Esophagus muscularis mucosa (tissue), 4 donors: ENCODE data around the gene SLC6A9. TPM values are rescaled to one million over a fixed set of nuclear protein-coding genes. Genes with fewer than 3 reads are reported as not detected.
A peak's percentile ranks its signal among the peaks of the same experiment; 100 is the strongest.

ENCODE experiments used
- DNase-seq: peaks from one replicate; pipeline ENCODE4 v3.0.0-alpha.2; 2017; ENCODE audit errors: extremely low spot score
- H3K27ac ChIP-seq, 4 donors: fragments of 200-600 bp; sonication (generic); replicated peaks in 1 of 4; 1 replicate in 3 of 4; 2 replicates in 1 of 4; pipeline ENCODE4 v1.5.1; 2016 to 2019; ENCODE audit warnings: mild to moderate bottlenecking in 1 of 4
- H3K27me3 ChIP-seq, 4 donors: fragments of 200-600 bp; sonication (generic); one replicate each; pipeline versions ENCODE4 v1.5.1 to v1.6.0; 2016 to 2019
- H3K36me3 ChIP-seq, 4 donors: fragments of 200-600 bp; sonication (generic); one replicate each; pipeline ENCODE4 v1.5.1; 2016 to 2019
- H3K4me1 ChIP-seq, 4 donors: fragments of 200-600 bp; sonication (generic); one replicate each; pipeline ENCODE4 v1.5.1; 2016 to 2019
- H3K4me3 ChIP-seq, 4 donors: fragments of 200-600 bp; sonication (generic); 1 replicate in 2 of 4; 2 replicates in 2 of 4; pipeline ENCODE4 v1.5.1; 2016 to 2019; ENCODE audit warnings: mild to moderate bottlenecking in 4 of 4, moderate library complexity in 1 of 4
- H3K9me3 ChIP-seq, 4 donors: fragments of 200-600 bp; sonication (generic); 1 replicate in 3 of 4; 2 replicates in 1 of 4; pipeline ENCODE4 v1.5.1; 2016 to 2019
- EP300 ChIP-seq: sonication (generic); formaldehyde crosslinking; IDR thresholded peaks from one replicate; pipeline ENCODE4 v1.6.1; 2017; ENCODE audit warnings: antibody characterized with exemption
- POLR2A ChIP-seq: fragments of 450-650 bp; IDR thresholded peaks from one replicate; pipeline ENCODE4 v1.6.1; 2017; ENCODE audit warnings: antibody characterized with exemption, moderate library complexity, mild to moderate bottlenecking, low read depth
- POLR2AphosphoS5 ChIP-seq, 2 donors: sonication (generic); formaldehyde crosslinking; IDR thresholded peaks; one replicate each; pipeline ENCODE4 v1.6.1; 2017; ENCODE audit warnings: antibody characterized with exemption in 2 of 2
- WGBS: methylation state at CpG from one replicate; pipeline ENCODE4 v1.1.5; 2018; 5-methylcytosine and 5-hydroxymethylcytosine counted together
- intact Hi-C: fragments of 100-400 bp; cut with DNase I; formaldehyde crosslinking; loops from one replicate; pipeline ENCODE4 v1.15.1; 2023
- total RNA-seq, 4 donors: library from RNA; depleted of rRNA; stranded (reverse); fragments of >200 nt; gene quantifications; one replicate each; pipeline versions ENCODE4 v1.1.0 to v1.2.1, GENCODE V29; 2016
- TF ChIP-seq, protein P1 (sequence below), 3 experiments: fragments of 200-600 bp in 2 of 3; fragments of 450-650 bp in 1 of 3; sonication (generic) in 2 of 3; IDR thresholded peaks; one replicate each; pipeline ENCODE4 v1.5.1; 2017 to 2019; ENCODE audit warnings: antibody characterized with exemption in 3 of 3, mild to moderate bottlenecking in 2 of 3, moderate library complexity in 1 of 3

SLC6A9 gene
- total RNA-seq, 4 donors from 2014 or later, result 5.2 to 17.9 (median 7.8) TPM

DNA sequence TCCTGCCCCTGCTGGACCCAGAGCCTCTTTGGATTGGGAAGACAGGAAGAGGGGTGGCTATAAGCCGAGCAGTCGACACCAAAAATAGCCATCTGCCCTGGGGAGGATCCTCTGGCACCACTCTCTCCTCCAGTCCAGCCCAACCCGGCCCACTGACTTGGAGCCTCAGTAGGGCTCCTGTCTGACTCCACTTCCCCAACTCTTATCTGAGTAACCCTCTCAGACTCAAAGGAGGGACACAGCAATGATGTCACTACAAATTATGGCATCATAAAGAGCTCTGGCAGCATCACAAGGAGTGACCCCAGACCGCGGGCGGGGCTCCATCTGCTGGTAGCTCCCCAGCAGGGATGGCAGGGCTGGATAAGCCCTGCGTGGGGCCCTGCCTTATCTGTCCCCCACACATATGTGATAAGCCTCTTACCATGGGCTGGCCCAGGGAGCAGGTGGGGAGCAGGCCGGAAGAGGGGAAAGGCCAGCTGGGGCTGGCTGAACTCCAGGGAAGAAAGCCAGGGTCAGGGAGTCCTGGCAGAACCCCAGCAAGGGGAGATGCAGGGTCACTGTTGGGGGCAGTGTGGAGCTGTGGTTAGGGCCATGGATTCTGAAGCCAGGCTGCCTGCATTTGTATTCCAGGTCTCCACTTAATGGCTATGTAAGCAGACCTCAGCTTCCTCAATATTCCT is 4.6 kb upstream of the SLC6A9 start:
- no peak overlapping the region for H3K4me3 ChIP-seq
- no peaks in the 10 kb centered on the region for H3K36me3 ChIP-seq
- no peaks in the 10 kb centered on the region for H3K27me3 ChIP-seq
- intact Hi-C loops, result loop anchor here (2.0 to 10.0 kb wide), 2 partner anchors 31 to 271 kb away; no protein-coding TSS in a partner anchor
- WGBS, result 33% methylated on average over 7 of the region's 8 CpGs
- peak overlapping the region; percentile 66 to 86 (median 78) for H3K27ac ChIP-seq
- H3K9me3 ChIP-seq, result no peaks in the 10 kb centered on the region
- peak in 1 of 2 donors; percentile 12 for TF ChIP-seq POLR2AphosphoS5 (IDR thresholded peaks at IDR 0.05)
- no peak for TF ChIP-seq EP300
- no peak for DNase-seq
- H3K4me1 ChIP-seq, result peaks cover 21 to 63% (median 49%) of the 10 kb centered on the region in 4 donors

DNA sequence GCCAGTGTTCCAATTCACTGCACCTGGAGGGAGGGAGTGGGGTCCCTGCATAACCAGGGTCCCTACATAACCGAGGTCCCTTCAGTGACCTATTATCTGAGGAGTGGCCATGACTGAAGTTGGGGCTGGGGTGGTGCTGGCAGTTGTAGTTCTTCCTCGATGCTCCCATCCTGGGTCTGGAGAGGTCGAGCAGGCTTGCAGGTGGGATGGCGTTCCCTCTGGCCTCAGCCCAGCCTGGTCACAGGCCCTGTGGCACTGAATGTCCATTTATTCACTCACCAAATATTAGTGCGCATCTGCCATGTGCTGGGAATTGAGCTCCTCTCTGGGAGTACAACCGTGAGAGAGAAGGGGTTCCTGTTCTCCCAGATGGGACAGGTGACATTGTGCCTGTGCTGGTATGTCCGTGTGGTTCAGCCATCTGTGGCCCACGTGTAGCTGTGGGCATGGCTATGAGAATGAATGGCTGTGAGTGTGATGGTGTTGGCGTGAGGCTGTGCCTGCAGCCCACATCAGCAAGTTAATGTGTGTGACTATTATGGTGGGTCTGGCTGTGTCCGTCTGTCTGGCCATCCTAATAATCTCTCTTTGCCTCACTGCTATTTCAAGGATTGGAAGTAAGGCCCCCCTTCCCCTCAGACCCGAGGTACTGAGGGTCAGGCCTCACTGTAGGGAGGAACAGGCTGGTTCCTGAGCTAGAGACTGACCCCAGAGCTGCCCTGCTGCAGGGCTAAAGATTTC is 3.9 kb upstream of the SLC6A9 start:
- Histone ChIP-seq H3K4me3 (no peak overlapping the region), H3K36me3 (no peaks in the 10 kb centered on the region), H3K27ac (peak overlapping the region; percentile 66 to 86 (median 78)), H3K4me1 (peaks cover 21 to 67% (median 52%) of the 10 kb centered on the region in 4 donors), H3K9me3 (no peaks in the 10 kb centered on the region), H3K27me3 (no peaks in the 10 kb centered on the region)
- WGBS, result 63% methylated on average over 6 of the region's 11 CpGs
- intact Hi-C loops, result loop anchor here (5.0 to 10.0 kb wide), 2 partner anchors 43 to 270 kb away; partner anchors contain the start of gene CCDC24
- no peak for DNase-seq
- TF ChIP-seq, protein P1, sequence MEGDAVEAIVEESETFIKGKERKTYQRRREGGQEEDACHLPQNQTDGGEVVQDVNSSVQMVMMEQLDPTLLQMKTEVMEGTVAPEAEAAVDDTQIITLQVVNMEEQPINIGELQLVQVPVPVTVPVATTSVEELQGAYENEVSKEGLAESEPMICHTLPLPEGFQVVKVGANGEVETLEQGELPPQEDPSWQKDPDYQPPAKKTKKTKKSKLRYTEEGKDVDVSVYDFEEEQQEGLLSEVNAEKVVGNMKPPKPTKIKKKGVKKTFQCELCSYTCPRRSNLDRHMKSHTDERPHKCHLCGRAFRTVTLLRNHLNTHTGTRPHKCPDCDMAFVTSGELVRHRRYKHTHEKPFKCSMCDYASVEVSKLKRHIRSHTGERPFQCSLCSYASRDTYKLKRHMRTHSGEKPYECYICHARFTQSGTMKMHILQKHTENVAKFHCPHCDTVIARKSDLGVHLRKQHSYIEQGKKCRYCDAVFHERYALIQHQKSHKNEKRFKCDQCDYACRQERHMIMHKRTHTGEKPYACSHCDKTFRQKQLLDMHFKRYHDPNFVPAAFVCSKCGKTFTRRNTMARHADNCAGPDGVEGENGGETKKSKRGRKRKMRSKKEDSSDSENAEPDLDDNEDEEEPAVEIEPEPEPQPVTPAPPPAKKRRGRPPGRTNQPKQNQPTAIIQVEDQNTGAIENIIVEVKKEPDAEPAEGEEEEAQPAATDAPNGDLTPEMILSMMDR (IDR thresholded peaks at IDR 0.05), result no peak
- TF ChIP-seq EP300 (no peak), POLR2A (no peak), POLR2AphosphoS5 (IDR thresholded peaks at IDR 0.05) (no peak)

DNA sequence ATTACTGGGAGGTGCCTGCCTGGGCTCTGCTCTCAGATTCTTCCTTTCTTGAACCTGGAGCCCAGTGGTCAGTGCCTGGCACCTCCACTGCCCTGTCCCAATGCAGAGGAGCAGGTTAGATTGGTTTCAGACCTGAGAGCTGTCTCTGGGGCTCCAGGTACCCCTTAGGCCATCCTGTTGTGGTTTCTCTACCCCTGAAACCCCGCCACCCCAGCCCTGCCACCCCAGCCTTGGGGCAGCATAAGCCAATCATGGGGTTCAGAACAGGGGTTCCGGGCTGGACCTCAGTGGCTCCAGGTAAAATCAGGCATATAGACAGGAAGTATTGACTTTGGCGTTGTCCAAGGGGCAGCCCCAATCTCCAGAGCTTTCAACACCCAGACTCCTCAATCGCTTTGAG is 3.2 kb upstream of the SLC6A9 start:
- no peak overlapping the region for H3K4me3 ChIP-seq
- intact Hi-C loops, result loop anchor here (5.0 to 10.0 kb wide), 2 partner anchors 42 to 270 kb away; partner anchors contain the start of gene CCDC24
- no peak for DNase-seq
- no peaks in the 10 kb centered on the region for H3K36me3 ChIP-seq
- H3K27me3 ChIP-seq, result no peaks in the 10 kb centered on the region
- 87% methylated on average over 4 of the region's 4 CpGs for WGBS
- H3K9me3 ChIP-seq, result no peaks in the 10 kb centered on the region
- H3K27ac ChIP-seq, result peak overlapping the region in 2 of 4 donors; percentile 17 to 86
- H3K4me1 ChIP-seq, result peaks cover 23 to 69% (median 56%) of the 10 kb centered on the region in 4 donors
- TF ChIP-seq, protein P1 (IDR thresholded peaks at IDR 0.05), result no peak
- no peak for TF ChIP-seq EP300
- no peak for TF ChIP-seq POLR2AphosphoS5 (IDR thresholded peaks at IDR 0.05)

DNA sequence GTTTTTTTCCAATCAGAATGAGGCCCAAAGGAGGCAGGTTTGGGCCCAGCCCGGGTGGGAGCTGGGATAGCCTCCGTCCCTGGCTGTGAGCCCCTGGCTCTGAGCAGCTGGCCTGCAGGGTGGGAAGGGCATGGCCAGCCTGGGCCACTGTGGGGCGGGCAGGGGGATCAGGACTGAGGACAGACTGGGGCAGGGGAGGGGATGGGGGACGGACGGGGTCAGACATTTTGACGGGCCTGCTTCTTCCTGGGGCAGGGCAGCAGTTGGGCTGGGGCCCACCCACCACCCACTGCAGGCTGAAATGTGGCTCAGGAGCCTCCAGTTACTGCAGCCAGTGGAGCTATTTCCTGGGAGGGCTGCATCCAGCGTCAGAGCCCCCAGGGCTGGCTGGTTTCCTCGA is 2.5 kb upstream of the SLC6A9 start:
- Histone ChIP-seq H3K4me3 (no peak overlapping the region), H3K9me3 (no peaks in the 10 kb centered on the region), H3K36me3 (no peaks in the 10 kb centered on the region), H3K4me1 (peaks cover 27 to 76% (median 62%) of the 10 kb centered on the region in 4 donors), H3K27me3 (no peaks in the 10 kb centered on the region), H3K27ac (peak overlapping the region; percentile 24 to 89 (median 86))
- TF ChIP-seq POLR2A (no peak), EP300 (no peak), POLR2AphosphoS5 (IDR thresholded peaks at IDR 0.05) (no peak)
- TF ChIP-seq, protein P1 (IDR thresholded peaks at IDR 0.05), result no peak
- no peak for DNase-seq
- WGBS, result 80% methylated on average over 6 of the region's 8 CpGs
- intact Hi-C loops, result loop anchor here (5.0 to 10.0 kb wide), 2 partner anchors 41 to 269 kb away; partner anchors contain the start of gene CCDC24

DNA sequence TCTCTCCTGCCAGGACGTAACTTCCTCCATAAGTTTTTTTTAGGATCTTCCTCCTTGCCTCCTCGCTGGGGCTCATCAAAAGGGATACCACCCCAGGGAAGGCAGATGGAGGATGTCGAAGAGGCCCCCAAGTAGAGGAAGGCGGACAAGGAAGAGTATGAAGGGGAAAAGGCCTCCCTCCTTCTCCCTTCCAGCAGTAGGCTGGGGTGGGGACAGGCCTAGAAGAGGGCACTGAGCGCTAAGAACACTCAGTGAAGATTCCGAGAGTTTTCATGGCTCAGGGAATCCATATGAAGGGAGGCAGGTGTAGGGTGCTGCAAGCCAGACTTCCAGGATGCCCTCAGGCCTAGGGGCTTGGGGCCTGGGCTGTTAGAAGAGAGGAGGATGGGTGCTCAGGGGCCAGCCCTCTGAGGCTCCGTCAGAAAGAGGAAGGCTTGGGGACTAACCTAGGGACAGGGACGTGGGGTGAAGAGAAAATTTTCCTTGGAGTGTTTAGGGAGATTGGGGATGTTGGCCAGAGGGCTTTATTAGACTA is 1.8 kb upstream of the SLC6A9 start:
- intact Hi-C loops, result loop anchor here (5.0 to 10.0 kb wide), 2 partner anchors 41 to 268 kb away; partner anchors contain the start of gene CCDC24
- WGBS, result 91% methylated on average over 8 of the region's 8 CpGs
- DNase-seq, result no peak
- Histone ChIP-seq H3K27ac (peak overlapping the region; percentile 27 to 89 (median 86)), H3K27me3 (no peaks in the 10 kb centered on the region), H3K4me3 (no peak overlapping the region), H3K9me3 (no peaks in the 10 kb centered on the region), H3K4me1 (peaks cover 27 to 79% (median 65%) of the 10 kb centered on the region in 4 donors), H3K36me3 (no peaks in the 10 kb centered on the region)
- TF ChIP-seq EP300 (no peak), POLR2A (no peak), POLR2AphosphoS5 (IDR thresholded peaks at IDR 0.05) (no peak)
- TF ChIP-seq, protein P1 (IDR thresholded peaks at IDR 0.05), result no peak
